Activated T-helper 17 cell treated with anti-CD3 and anti-CD28 coated beads, Interleukin-2, amount 50 U/mL, for 72 hours (primary cell): ENCODE results near the gene SLC4A1AP. TPM values are rescaled to one million over a fixed set of nuclear protein-coding genes. Genes with fewer than 3 reads are reported as not detected.
A peak's percentile ranks its signal among the peaks of the same experiment; 100 is the strongest.

Experiments used
- ATAC-seq: fragments of 150-1000 bp; cut with Tn5 transposase; replicated peaks from 2 replicates; pipeline ENCODE4 v1.10.0; 2021; ENCODE audit warnings: mild to moderate bottlenecking, moderate library complexity
- H3K27ac Mint-ChIP-seq: one replicate; pipeline ENCODE4 v1.8.0; 2022; ENCODE audit warnings: mixed read lengths
- H3K27me3 Mint-ChIP-seq: one replicate; pipeline ENCODE4 v1.8.0; 2022; ENCODE audit warnings: mixed read lengths
- H3K36me3 Mint-ChIP-seq: one replicate; pipeline ENCODE4 v1.8.0; 2022; ENCODE audit warnings: low read depth, mild to moderate bottlenecking, mixed read lengths
- H3K4me1 Mint-ChIP-seq: one replicate; pipeline ENCODE4 v1.8.0; 2022; ENCODE audit warnings: mixed read lengths
- H3K4me3 Mint-ChIP-seq: one replicate; pipeline ENCODE4 v1.8.0; 2022; ENCODE audit warnings: mild to moderate bottlenecking, mixed read lengths
- H3K9me3 Mint-ChIP-seq: one replicate; pipeline ENCODE4 v1.8.0; 2022; ENCODE audit warnings: mixed read lengths
- total RNA-seq, 2 donors: library from RNA; stranded (reverse); gene quantifications; one replicate each; pipeline ENCODE4 v1.2.3, GENCODE V29; 2022

Gene SLC4A1AP
- total RNA-seq, 2 donors from 2014 or later: 23.6 to 25.5 TPM

DNA sequence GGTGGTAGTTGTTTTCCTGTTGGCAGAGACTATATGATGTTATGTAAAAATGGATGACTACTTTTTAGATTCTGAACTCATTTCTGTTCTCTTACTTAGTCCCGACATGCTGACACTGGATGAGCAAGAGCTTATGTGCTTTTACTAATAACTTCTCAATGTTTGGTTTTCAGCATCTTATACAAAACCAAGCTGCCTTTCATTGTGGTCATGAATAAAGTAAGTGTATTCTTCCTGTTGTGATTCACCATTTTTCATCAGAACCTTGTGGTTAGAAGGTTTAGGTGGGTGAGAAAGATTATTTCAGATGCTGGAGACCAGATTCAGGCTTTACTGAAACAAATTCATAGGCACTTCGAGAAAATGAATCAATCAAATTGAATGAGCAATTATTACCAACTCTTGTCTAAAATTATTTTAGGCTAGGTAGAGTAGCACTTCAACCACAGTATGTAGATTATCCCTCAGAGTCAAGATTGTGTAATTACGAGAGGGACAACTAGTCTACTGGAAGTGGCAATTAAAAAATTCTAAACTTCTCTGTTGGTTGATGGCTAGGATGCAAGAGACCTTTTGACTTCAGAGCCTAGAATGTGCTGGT, 25.6 kb upstream of the SLC4A1AP start:
- H3K4me3 Mint-ChIP-seq: peak overlapping the region; percentile 73
- no peaks in the 10 kb centered on the region for H3K27me3 Mint-ChIP-seq
- H3K27ac Mint-ChIP-seq: peak overlapping the region; percentile 97
- peaks cover 12% of the 10 kb centered on the region for H3K4me1 Mint-ChIP-seq
- H3K36me3 Mint-ChIP-seq: peaks cover 57% of the 10 kb centered on the region
- H3K9me3 Mint-ChIP-seq: no peaks in the 10 kb centered on the region
- peak; percentile 88 for ATAC-seq

DNA sequence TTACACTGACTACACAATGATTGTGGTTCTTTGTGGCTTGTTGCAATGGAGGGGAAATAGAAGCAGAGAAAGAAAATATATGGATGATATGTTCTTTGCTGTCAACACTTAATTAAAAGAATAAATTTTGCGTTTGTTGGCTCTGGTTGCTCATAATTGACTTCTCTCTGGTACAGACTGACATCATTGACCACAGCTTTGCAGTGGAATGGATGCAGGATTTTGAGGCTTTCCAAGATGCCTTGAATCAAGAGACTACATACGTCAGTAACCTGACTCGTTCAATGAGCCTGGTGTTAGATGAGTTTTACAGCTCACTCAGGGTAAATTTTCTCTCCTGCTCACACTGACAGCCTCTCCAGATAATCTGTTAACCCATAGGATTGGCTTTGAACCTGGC, 25.0 kb upstream of the SLC4A1AP start:
- H3K27ac Mint-ChIP-seq: peak overlapping the region; percentile 97
- peaks cover 63% of the 10 kb centered on the region for H3K36me3 Mint-ChIP-seq
- peak; percentile 66 for ATAC-seq
- H3K9me3 Mint-ChIP-seq: no peaks in the 10 kb centered on the region
- H3K4me3 Mint-ChIP-seq: peak overlapping the region; percentile 73
- peaks cover 12% of the 10 kb centered on the region for H3K4me1 Mint-ChIP-seq
- H3K27me3 Mint-ChIP-seq: no peaks in the 10 kb centered on the region

- Mint-ChIP-seq H3K36me3 (peaks cover 83% of the 10 kb centered on the region), H3K4me3 (no peak overlapping the region), H3K27ac (no peak overlapping the region), H3K4me1 (peaks cover 12% of the 10 kb centered on the region), H3K27me3 (no peaks in the 10 kb centered on the region), H3K9me3 (no peaks in the 10 kb centered on the region)
- ATAC-seq: no peak
These were observed 22.9 kb upstream of the SLC4A1AP start for GRCh38 chr2:27640722-27641245.

- H3K27me3 Mint-ChIP-seq: no peaks in the 10 kb centered on the region
- ATAC-seq: no peak
- no peak overlapping the region for H3K27ac Mint-ChIP-seq
- H3K4me1 Mint-ChIP-seq: no peaks in the 10 kb centered on the region
- H3K4me3 Mint-ChIP-seq: no peak overlapping the region
- no peaks in the 10 kb centered on the region for H3K9me3 Mint-ChIP-seq
- peaks cover 100% of the 10 kb centered on the region for H3K36me3 Mint-ChIP-seq
These were observed 18.5 kb upstream of the SLC4A1AP start for GRCh38 chr2:27645197-27645596.

DNA sequence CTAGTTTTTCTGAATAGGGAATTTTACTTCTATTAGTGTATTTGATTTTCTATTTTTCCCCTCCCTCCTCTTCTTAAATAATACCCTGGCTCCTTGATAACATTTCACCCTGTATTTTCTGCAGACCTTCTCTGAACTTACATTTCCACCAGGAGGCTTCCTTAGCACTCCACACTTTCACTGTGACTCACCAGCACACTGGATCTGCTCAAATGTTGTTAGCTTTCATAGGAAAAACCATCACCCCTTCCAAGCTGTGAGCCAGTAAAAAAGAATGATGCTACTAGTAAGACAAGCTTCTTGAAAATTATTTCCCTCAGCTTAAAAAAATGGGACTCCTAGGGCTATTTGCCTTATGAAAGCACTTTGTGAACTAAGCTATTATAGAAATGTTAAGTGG, 16.4 kb upstream of the SLC4A1AP start:
- H3K4me1 Mint-ChIP-seq: peaks cover under 1% of the 10 kb centered on the region
- peaks cover 98% of the 10 kb centered on the region for H3K36me3 Mint-ChIP-seq
- no peaks in the 10 kb centered on the region for H3K27me3 Mint-ChIP-seq
- no peaks in the 10 kb centered on the region for H3K9me3 Mint-ChIP-seq
- peak overlapping the region; percentile 18 for H3K27ac Mint-ChIP-seq
- ATAC-seq: no peak
- no peak overlapping the region for H3K4me3 Mint-ChIP-seq

DNA sequence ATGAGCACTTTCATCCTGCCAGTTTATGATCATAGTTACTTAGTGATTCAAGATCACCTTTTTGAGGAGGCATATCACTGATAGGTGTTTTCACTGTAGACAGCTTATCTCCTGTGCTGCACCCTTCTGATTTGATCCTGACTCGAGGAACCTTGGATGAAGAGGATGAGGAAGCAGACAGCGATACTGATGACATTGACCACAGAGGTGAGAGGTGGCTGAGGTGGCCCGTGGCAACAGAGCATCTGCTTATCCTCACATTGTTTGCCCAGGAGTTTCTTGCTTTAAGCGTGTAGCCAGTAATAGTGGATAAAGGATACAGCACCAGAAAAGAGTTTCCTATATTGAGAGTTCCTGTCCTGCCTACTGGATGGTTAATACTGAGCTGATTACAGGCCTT, 16.0 kb upstream of the SLC4A1AP start:
- ATAC-seq: no peak
- Mint-ChIP-seq H3K4me3 (no peak overlapping the region), H3K27me3 (no peaks in the 10 kb centered on the region), H3K36me3 (peaks cover 98% of the 10 kb centered on the region), H3K9me3 (no peaks in the 10 kb centered on the region), H3K4me1 (peaks cover 5% of the 10 kb centered on the region), H3K27ac (peak overlapping the region; percentile 18)

GRCh38 chr2:27651056-27651455, 12.6 kb upstream of the SLC4A1AP start:
- Mint-ChIP-seq H3K27me3 (no peaks in the 10 kb centered on the region), H3K36me3 (peaks cover 98% of the 10 kb centered on the region), H3K4me3 (no peak overlapping the region), H3K9me3 (no peaks in the 10 kb centered on the region), H3K4me1 (peaks cover 17% of the 10 kb centered on the region), H3K27ac (no peak overlapping the region)
- no peak for ATAC-seq

- Mint-ChIP-seq H3K27me3 (no peaks in the 10 kb centered on the region), H3K4me1 (peaks cover 17% of the 10 kb centered on the region), H3K36me3 (peaks cover 98% of the 10 kb centered on the region), H3K27ac (peak overlapping the region; percentile 65), H3K4me3 (no peak overlapping the region), H3K9me3 (no peaks in the 10 kb centered on the region)
- no peak for ATAC-seq
These were observed 11.3 kb upstream of the SLC4A1AP start for GRCh38 chr2:27652341-27652740.

DNA sequence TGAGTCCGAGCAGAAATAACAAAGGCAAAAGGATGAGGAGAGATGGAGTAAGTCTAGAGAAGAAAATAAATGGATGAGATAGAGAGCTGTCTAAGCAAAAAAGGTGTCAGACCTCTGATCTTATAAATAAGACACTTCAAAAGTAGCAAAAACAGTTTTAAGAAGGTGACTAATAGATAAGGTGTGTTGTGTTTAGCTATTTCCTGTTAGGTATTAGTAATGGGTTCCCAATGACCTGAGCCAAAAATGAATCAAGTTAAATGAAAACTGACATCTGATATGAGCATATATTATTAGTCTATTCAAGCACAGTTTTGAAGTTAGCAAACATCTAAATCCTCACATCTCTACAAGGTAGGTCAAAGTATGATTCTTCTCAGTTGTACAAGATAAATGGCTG, 10.9 kb upstream of the SLC4A1AP start:
- no peaks in the 10 kb centered on the region for H3K27me3 Mint-ChIP-seq
- H3K36me3 Mint-ChIP-seq: peaks cover 98% of the 10 kb centered on the region
- peaks cover 17% of the 10 kb centered on the region for H3K4me1 Mint-ChIP-seq
- H3K27ac Mint-ChIP-seq: peak overlapping the region; percentile 65
- H3K9me3 Mint-ChIP-seq: no peaks in the 10 kb centered on the region
- ATAC-seq: peak; percentile 83
- no peak overlapping the region for H3K4me3 Mint-ChIP-seq

- Mint-ChIP-seq H3K27ac (peak overlapping the region; percentile 65), H3K4me1 (peaks cover 17% of the 10 kb centered on the region), H3K4me3 (no peak overlapping the region), H3K36me3 (peaks cover 98% of the 10 kb centered on the region), H3K9me3 (no peaks in the 10 kb centered on the region), H3K27me3 (no peaks in the 10 kb centered on the region)
- ATAC-seq: peak; percentile 50
These were observed 10.3 kb upstream of the SLC4A1AP start for GRCh38 chr2:27653397-27653796.

- peak overlapping the region; percentile 20 for H3K27ac Mint-ChIP-seq
- H3K9me3 Mint-ChIP-seq: no peaks in the 10 kb centered on the region
- no peak for ATAC-seq
These were observed 8.3 kb upstream of the SLC4A1AP start for GRCh38 chr2:27655155-27655951.

GRCh38 chr2:27661371-27661770, 2.3 kb upstream of the SLC4A1AP start:
- H3K27me3 Mint-ChIP-seq: no peaks in the 10 kb centered on the region
- H3K36me3 Mint-ChIP-seq: peaks cover 95% of the 10 kb centered on the region
- H3K4me1 Mint-ChIP-seq: peaks cover 25% of the 10 kb centered on the region
- H3K27ac Mint-ChIP-seq: no peak overlapping the region
- H3K9me3 Mint-ChIP-seq: no peaks in the 10 kb centered on the region
- ATAC-seq: no peak
- peak overlapping the region; percentile 99 for H3K4me3 Mint-ChIP-seq

More at GRCh38 chr2:27655155-27655951, 8.3 kb upstream of the SLC4A1AP start:
- Mint-ChIP-seq H3K4me1 (peaks cover 17% of the 10 kb centered on the region), H3K36me3 (peaks cover 98% of the 10 kb centered on the region), H3K27me3 (no peaks in the 10 kb centered on the region), H3K4me3 (no peak overlapping the region)

DNA sequence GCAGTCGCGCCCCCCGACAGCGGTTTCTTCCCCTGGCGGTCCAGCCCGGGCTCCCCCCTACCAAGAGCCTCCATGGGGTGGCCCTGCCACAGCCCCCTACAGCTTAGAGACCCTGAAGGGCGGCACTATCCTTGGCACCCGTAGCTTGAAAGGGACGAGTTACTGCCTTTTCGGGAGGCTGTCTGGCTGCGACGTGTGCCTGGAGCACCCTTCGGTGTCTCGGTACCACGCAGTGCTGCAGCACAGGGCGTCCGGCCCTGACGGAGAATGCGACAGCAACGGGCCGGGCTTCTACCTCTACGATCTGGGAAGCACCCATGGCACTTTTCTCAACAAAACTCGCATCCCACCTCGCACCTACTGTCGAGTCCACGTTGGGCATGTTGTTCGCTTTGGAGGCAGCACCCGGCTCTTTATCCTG, 475 bp downstream of the SLC4A1AP start:
- Mint-ChIP-seq H3K4me1 (peaks cover 25% of the 10 kb centered on the region), H3K27me3 (no peaks in the 10 kb centered on the region), H3K4me3 (peak overlapping the region; percentile 99), H3K9me3 (no peaks in the 10 kb centered on the region), H3K27ac (peak overlapping the region; percentile 99), H3K36me3 (peaks cover 95% of the 10 kb centered on the region)
- peak; percentile 4 for ATAC-seq

DNA sequence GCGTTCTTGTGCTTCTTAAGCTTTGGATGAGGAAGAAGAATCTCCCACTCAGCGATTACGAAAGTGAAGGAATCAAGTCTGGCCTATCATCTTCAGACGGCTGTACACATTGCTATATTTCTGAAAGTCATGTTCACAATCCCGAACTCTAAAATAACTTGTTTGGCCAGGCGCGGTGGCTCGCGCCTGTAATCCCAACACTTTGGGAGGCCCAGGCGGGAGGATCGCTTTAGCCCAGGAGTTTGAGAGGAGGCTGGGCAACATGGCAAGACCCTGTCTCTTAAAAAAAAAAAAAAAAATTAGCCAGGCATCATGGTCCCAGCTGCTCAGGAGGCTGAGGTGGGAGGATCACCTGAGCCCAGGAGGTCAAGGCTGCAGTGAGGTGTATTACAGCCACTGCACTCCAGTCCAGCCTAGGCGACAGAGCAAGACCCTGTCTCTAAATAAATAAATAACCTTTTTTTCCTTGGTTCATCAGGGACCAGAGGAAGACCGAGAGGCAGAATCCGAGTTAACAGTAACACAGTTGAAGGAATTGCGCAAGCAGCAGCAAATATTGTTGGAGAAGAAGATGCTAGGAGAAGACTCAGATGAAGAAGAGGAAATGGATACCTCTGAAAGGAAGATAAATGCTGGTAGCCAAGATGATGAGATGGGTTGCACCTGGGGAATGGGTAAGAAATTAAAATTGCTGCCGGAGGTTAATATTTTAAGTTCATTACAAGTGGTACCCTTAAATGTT, 1.1 kb downstream of the SLC4A1AP start:
- Mint-ChIP-seq H3K4me3 (peak overlapping the region; percentile 99), H3K27ac (peak overlapping the region; percentile 99), H3K9me3 (no peaks in the 10 kb centered on the region), H3K4me1 (peaks cover 25% of the 10 kb centered on the region), H3K27me3 (no peaks in the 10 kb centered on the region), H3K36me3 (peaks cover 95% of the 10 kb centered on the region)
- no peak for ATAC-seq
